Measurements from ENCODE around the gene GGNBP2.
A peak's percentile ranks its signal among the peaks of the same experiment; 100 is the strongest.

Gene GGNBP2

DNA sequence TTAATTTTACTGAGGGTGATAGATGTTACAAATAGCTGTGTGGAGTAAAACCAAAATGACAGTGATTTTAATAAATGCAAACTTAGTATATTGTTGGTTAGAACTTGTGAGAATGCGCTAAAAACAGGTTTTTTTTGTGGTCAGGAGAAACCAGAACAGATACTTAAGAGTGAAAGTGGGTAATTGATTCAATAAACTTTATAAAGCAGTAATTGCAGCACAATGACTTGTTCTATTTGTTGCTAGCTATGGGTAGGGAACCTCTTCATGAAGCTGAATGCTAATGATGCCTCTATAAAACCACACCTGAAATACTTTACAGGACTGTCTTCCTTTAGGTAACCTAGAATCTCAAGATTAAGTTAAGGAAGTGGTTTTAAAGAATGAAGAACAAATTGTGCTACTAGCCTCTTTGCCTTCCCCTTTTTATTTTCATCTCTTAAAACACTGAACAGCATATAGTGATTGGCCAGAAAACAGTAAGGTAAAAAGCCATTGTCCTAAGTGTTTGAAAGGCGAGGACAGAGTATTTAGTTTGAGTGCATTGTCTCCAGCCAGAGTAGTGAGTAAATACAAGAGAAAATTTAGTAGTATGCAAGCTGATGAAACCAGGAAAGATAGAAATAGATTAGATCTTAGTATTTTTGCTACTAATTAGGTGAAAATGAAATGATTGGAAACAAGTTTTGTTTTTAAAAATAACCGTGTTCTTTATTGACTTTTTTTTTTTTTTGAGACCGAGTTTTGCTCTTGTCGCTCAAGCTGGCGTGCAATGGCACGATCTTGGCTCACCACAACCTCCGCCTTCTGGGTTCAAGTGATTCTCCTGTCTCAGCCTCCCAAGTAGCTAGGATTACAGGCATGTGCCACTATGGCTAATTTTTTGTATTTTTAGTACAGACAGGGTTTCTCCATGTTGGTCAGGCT lies 6.0 kb downstream of the GGNBP2 start:
- Histone ChIP-seq H2BK120ac (ENCODE audit: low read depth, low read length) (no peak overlapping the region), H4K91ac (ENCODE audit: low read length) (no peak overlapping the region), H3K14ac (ENCODE audit: low read length in 2 of 2) (no peak overlapping the region), H2AFZ (ENCODE audit: low read depth, low read length) (no peak overlapping the region), H3K79me1 (replicated peaks; ENCODE audit: low read length, poor library complexity, severe bottlenecking) (no peaks in the 10 kb centered on the region), H3K27ac (ENCODE audit: low read length, poor library complexity, severe bottlenecking) (no peak overlapping the region), H3K4me2 (ENCODE audit: low read length, poor library complexity, severe bottlenecking) (no peak overlapping the region), H4K8ac (ENCODE audit: low read length) (no peak overlapping the region), H3K9ac (ENCODE audit: low read length) (peak overlapping the region; percentile 37), H3K18ac (ENCODE audit: low read depth in 1 of 2, low read length in 2 of 2) (no peak overlapping the region), H2AK5ac (ENCODE audit: low read length, severe bottlenecking) (no peak overlapping the region), H2BK12ac (ENCODE audit: low read length in 2 of 2) (no peak overlapping the region), H3K4me1 (ENCODE audit: control insufficient read depth, insufficient read depth, low read depth, low read length) (peaks cover 6% of the 10 kb centered on the region), H2BK15ac (ENCODE audit: low read depth, poor library complexity, severe bottlenecking) (no peak overlapping the region), H3K4me3 (ENCODE audit: insufficient read depth in 1 of 2, low read depth in 1 of 2, low read length in 2 of 2) (no peak overlapping the region), H3K36me3 (ENCODE audit: control insufficient read depth in 1 of 2, insufficient read depth in 2 of 2, low read depth in 1 of 2, low read length in 2 of 2) (peaks cover 3 to 47% of the 10 kb centered on the region in 2 experiments), H3K27me3 (ENCODE audit: control insufficient read depth in 1 of 2, insufficient read depth in 1 of 2, low read length in 2 of 2) (no peaks in the 10 kb centered on the region), H3K9me3 (ENCODE audit: control insufficient read depth, low read length) (no peaks in the 10 kb centered on the region), H2BK5ac (ENCODE audit: low read depth, low read length, poor library complexity, severe bottlenecking) (no peak overlapping the region), H3K4ac (ENCODE audit: low read depth in 1 of 2, low read length in 2 of 2) (no peak overlapping the region), H3K23ac (ENCODE audit: low read length in 2 of 2) (no peak overlapping the region)
- 98% methylated on average over 8 of the region's 8 CpGs for WGBS
- DNase-seq = no peak

DNA sequence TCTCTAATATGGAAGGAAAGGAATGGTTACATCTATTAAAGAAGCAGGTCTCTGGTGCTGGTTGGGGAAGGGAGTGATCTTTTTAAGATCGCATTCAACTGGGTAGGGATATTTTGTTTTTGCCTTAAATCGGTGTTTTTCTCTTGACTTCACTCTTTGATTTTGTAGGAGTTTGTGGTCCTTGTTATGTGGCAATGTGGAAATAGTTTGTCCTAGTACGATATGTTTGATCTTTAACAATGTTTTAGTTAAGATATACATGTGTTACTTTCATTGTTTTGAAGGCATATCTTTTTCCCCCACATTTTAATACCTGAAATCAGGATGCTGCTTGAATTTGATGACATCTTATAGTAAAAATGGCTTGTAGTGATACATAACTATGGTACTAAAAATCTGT lies 8.7 kb downstream of the GGNBP2 start:
- Histone ChIP-seq H3K4me2 (ENCODE audit: low read length, poor library complexity, severe bottlenecking) (no peak overlapping the region), H2AK5ac (ENCODE audit: low read length, severe bottlenecking) (no peak overlapping the region), H3K27ac (ENCODE audit: low read length, poor library complexity, severe bottlenecking) (no peak overlapping the region), H3K23ac (ENCODE audit: low read length in 2 of 2) (no peak overlapping the region), H3K4me3 (ENCODE audit: insufficient read depth in 1 of 2, low read depth in 1 of 2, low read length in 2 of 2) (no peak overlapping the region), H3K4ac (ENCODE audit: low read depth in 1 of 2, low read length in 2 of 2) (no peak overlapping the region), H3K9me3 (ENCODE audit: control insufficient read depth, low read length) (no peaks in the 10 kb centered on the region), H3K79me1 (replicated peaks; ENCODE audit: low read length, poor library complexity, severe bottlenecking) (peaks cover 4% of the 10 kb centered on the region), H3K14ac (ENCODE audit: low read length in 2 of 2) (no peak overlapping the region), H2BK5ac (ENCODE audit: low read depth, low read length, poor library complexity, severe bottlenecking) (no peak overlapping the region), H3K36me3 (ENCODE audit: control insufficient read depth in 1 of 2, insufficient read depth in 2 of 2, low read depth in 1 of 2, low read length in 2 of 2) (peaks cover 17 to 64% of the 10 kb centered on the region in 2 experiments), H3K27me3 (ENCODE audit: control insufficient read depth in 1 of 2, insufficient read depth in 1 of 2, low read length in 2 of 2) (no peaks in the 10 kb centered on the region), H3K9ac (ENCODE audit: low read length) (no peak overlapping the region), H2BK15ac (ENCODE audit: low read depth, poor library complexity, severe bottlenecking) (no peak overlapping the region), H4K8ac (ENCODE audit: low read length) (no peak overlapping the region), H2BK120ac (ENCODE audit: low read depth, low read length) (no peak overlapping the region), H2BK12ac (ENCODE audit: low read length in 2 of 2) (no peak overlapping the region), H3K4me1 (ENCODE audit: control insufficient read depth, insufficient read depth, low read depth, low read length) (peaks cover 6% of the 10 kb centered on the region), H4K91ac (ENCODE audit: low read length) (no peak overlapping the region), H3K18ac (ENCODE audit: low read depth in 1 of 2, low read length in 2 of 2) (no peak overlapping the region), H2AFZ (ENCODE audit: low read depth, low read length) (no peak overlapping the region)
- WGBS = 99% methylated on average over 2 of the region's 3 CpGs
- no peak for DNase-seq

DNA sequence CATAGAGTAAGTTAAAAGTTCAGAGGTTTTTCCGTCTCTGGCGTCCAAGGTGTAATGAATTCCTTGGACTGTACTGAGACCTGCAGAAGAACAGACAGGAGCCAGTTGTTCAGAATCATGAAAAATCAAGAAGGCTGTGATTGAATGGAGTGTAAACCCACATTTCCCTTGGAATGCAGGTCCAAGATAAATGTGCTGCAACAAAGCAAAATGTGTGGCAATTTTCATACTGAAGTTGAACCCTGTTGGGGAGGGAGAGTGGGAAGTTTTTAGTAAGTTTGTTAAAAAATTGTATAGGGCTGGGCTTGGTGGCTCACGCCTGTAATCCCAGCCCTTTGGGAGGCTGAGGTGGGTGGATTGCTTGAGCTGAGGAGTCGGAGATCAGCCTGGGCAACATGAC lies 21.4 kb downstream of the GGNBP2 start:
- peaks cover 32 to 87% of the 10 kb centered on the region in 2 experiments for H3K36me3 ChIP-seq (ENCODE audit: control insufficient read depth in 1 of 2, insufficient read depth in 2 of 2, low read depth in 1 of 2, low read length in 2 of 2)
- H3K9me3 ChIP-seq (ENCODE audit: control insufficient read depth, low read length) = no peaks in the 10 kb centered on the region
- no peak overlapping the region for H3K18ac ChIP-seq (ENCODE audit: low read depth in 1 of 2, low read length in 2 of 2)
- H3K79me1 ChIP-seq (replicated peaks; ENCODE audit: low read length, poor library complexity, severe bottlenecking) = peaks cover 8% of the 10 kb centered on the region
- H3K27me3 ChIP-seq (ENCODE audit: control insufficient read depth in 1 of 2, insufficient read depth in 1 of 2, low read length in 2 of 2) = no peaks in the 10 kb centered on the region
- no peak overlapping the region for H4K91ac ChIP-seq (ENCODE audit: low read length)
- no peak overlapping the region for H2BK5ac ChIP-seq (ENCODE audit: low read depth, low read length, poor library complexity, severe bottlenecking)
- H3K4ac ChIP-seq (ENCODE audit: low read depth in 1 of 2, low read length in 2 of 2) = no peak overlapping the region
- no peak overlapping the region for H2AK5ac ChIP-seq (ENCODE audit: low read length, severe bottlenecking)
- WGBS = 88% methylated on average over 3 of the region's 4 CpGs
- no peak overlapping the region for H3K4me2 ChIP-seq (ENCODE audit: low read length, poor library complexity, severe bottlenecking)
- no peak overlapping the region for H2BK15ac ChIP-seq (ENCODE audit: low read depth, poor library complexity, severe bottlenecking)
- no peak overlapping the region for H3K4me3 ChIP-seq (ENCODE audit: insufficient read depth in 1 of 2, low read depth in 1 of 2, low read length in 2 of 2)
- no peak overlapping the region for H4K8ac ChIP-seq (ENCODE audit: low read length)
- no peak overlapping the region for H3K9ac ChIP-seq (ENCODE audit: low read length)
- DNase-seq = no peak
- H3K27ac ChIP-seq (ENCODE audit: low read length, poor library complexity, severe bottlenecking) = peak overlapping the region; percentile 29
- no peak overlapping the region for H2AFZ ChIP-seq (ENCODE audit: low read depth, low read length)
- H3K4me1 ChIP-seq (ENCODE audit: control insufficient read depth, insufficient read depth, low read depth, low read length) = peaks cover 7% of the 10 kb centered on the region
- H2BK12ac ChIP-seq (ENCODE audit: low read length in 2 of 2) = no peak overlapping the region
- H3K23ac ChIP-seq (ENCODE audit: low read length in 2 of 2) = no peak overlapping the region
- no peak overlapping the region for H2BK120ac ChIP-seq (ENCODE audit: low read depth, low read length)
- no peak overlapping the region for H3K14ac ChIP-seq (ENCODE audit: low read length in 2 of 2)

DNA sequence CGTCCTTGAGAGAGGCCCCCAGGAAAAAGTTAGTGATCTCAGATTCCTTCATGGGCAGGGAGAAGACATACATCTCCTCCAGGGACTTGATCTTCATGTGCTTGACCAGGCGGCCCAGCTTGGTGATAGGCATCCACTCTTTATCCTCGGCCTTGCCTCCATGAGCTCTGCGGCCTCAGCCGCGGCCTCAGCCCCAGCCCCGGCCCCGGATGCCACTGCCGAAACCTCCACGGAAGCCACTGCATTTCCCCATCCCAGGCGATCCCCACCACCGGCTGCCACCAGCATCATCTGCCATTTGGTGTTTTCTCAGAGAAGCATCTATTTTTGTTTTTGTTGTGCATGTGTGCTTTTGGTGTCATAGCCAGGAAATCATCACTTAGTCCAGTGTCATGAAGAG lies 30.3 kb downstream of the GGNBP2 start:
- no peak overlapping the region for H2AK5ac ChIP-seq (ENCODE audit: low read length, severe bottlenecking)

More for the DNA sequence above, 30.3 kb downstream of the GGNBP2 start:
- H4K8ac ChIP-seq (ENCODE audit: low read length) = no peak overlapping the region
- DNase-seq = no peak
- H2BK12ac ChIP-seq (ENCODE audit: low read length in 2 of 2) = no peak overlapping the region
- no peak overlapping the region for H3K4ac ChIP-seq (ENCODE audit: low read depth in 1 of 2, low read length in 2 of 2)
- WGBS = 96% methylated on average over 12 of the region's 12 CpGs
- no peak overlapping the region for H2BK5ac ChIP-seq (ENCODE audit: low read depth, low read length, poor library complexity, severe bottlenecking)
- H3K4me3 ChIP-seq (ENCODE audit: insufficient read depth in 1 of 2, low read depth in 1 of 2, low read length in 2 of 2) = no peak overlapping the region
- no peak overlapping the region for H3K9ac ChIP-seq (ENCODE audit: low read length)
- no peak overlapping the region for H2AFZ ChIP-seq (ENCODE audit: low read depth, low read length)
- H3K23ac ChIP-seq (ENCODE audit: low read length in 2 of 2) = no peak overlapping the region
- H4K91ac ChIP-seq (ENCODE audit: low read length) = no peak overlapping the region
- H3K9me3 ChIP-seq (ENCODE audit: control insufficient read depth, low read length) = no peaks in the 10 kb centered on the region
- H3K4me2 ChIP-seq (ENCODE audit: low read length, poor library complexity, severe bottlenecking) = no peak overlapping the region
- no peak overlapping the region for H3K14ac ChIP-seq (ENCODE audit: low read length in 2 of 2)
- no peak overlapping the region for H3K27ac ChIP-seq (ENCODE audit: low read length, poor library complexity, severe bottlenecking)
- no peak overlapping the region for H2BK120ac ChIP-seq (ENCODE audit: low read depth, low read length)
- H3K27me3 ChIP-seq (ENCODE audit: control insufficient read depth in 1 of 2, insufficient read depth in 1 of 2, low read length in 2 of 2) = no peaks in the 10 kb centered on the region
- H3K18ac ChIP-seq (ENCODE audit: low read depth in 1 of 2, low read length in 2 of 2) = no peak overlapping the region
- no peak overlapping the region for H2BK15ac ChIP-seq (ENCODE audit: low read depth, poor library complexity, severe bottlenecking)
- peaks cover 14% of the 10 kb centered on the region for H3K79me1 ChIP-seq (replicated peaks; ENCODE audit: low read length, poor library complexity, severe bottlenecking)
- H3K36me3 ChIP-seq (ENCODE audit: control insufficient read depth in 1 of 2, insufficient read depth in 2 of 2, low read depth in 1 of 2, low read length in 2 of 2) = peaks cover 35 to 81% of the 10 kb centered on the region in 2 experiments
- peaks cover 3% of the 10 kb centered on the region for H3K4me1 ChIP-seq (ENCODE audit: control insufficient read depth, insufficient read depth, low read depth, low read length)

Measured in mesenchymal stem cell (in vitro differentiated cells and primary cell).